Measurements from ENCODE around the gene VIL1. TPM values are rescaled to one million over a fixed set of nuclear protein-coding genes. Genes with fewer than 3 reads are reported as not detected.

VIL1 gene
- total RNA-seq, 1 experiment from 2014 or later, result 0.26 TPM

DNA sequence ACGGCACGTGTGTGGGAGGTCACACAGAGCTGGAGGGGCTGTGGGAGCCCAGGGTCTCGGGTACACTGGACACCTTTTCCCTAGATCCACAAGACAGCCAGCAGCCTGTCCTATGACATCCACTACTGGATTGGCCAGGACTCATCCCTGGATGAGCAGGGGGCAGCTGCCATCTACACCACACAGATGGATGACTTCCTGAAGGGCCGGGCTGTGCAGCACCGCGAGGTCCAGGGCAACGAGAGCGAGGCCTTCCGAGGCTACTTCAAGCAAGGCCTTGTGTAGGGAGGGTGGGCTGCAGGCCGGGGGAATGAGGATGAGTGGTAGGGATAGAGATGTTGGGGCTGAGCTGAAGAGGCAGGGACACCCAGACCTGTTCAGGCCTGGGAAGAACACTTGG is 6.6 kb downstream of the VIL1 start:
- Histone ChIP-seq H3K79me2 (ENCODE audit: low read length) (no peaks in the 10 kb centered on the region), H3K4me1 (ENCODE audit: insufficient read depth, low read length) (no peaks in the 10 kb centered on the region), H3K9me3 (ENCODE audit: low read length) (no peaks in the 10 kb centered on the region), H3K9me2 (replicated peaks; ENCODE audit: low read length) (no peaks in the 10 kb centered on the region), H3K27me3 (ENCODE audit: low read length) (no peaks in the 10 kb centered on the region), H3K27ac (ENCODE audit: low read length) (no peak overlapping the region), H4K20me1 (ENCODE audit: low read length) (no peaks in the 10 kb centered on the region), H3K4me3 (ENCODE audit: low read length) (no peak overlapping the region), H2AFZ (ENCODE audit: low read length) (no peak overlapping the region), H3F3A (ENCODE audit: low read length, unreplicated experiment) (no peaks in the 10 kb centered on the region), H3K4me2 (ENCODE audit: low read length) (no peak overlapping the region), H3K9ac (ENCODE audit: low read length) (no peak overlapping the region), H3K36me3 (ENCODE audit: low read depth, low read length) (no peaks in the 10 kb centered on the region)
- no peak for DNase-seq
- intact Hi-C loops (cut with micrococcal nuclease), result no loop called here
- ChIA-PET CTCF (interaction anchor here (0.6 kb wide), 1 partner anchor 91 kb away, joined by 4 read pairs; no protein-coding TSS in a partner anchor), POLR2A (ENCODE audit: unreplicated experiment) (no interaction called here)
- TF ChIP-seq EZH2 (IDR thresholded peaks at IDR 0.05; ENCODE audit: low read length, unreplicated experiment) (no peak), CTCF (conservative IDR thresholded peaks at IDR 0.05; ENCODE audit: low read depth, low read length) (no peak), EZH2phosphoT487 (IDR thresholded peaks at IDR 0.05; ENCODE audit: borderline replicate concordance, low read length) (no peak)
- no TSS peak for BruUV-seq (replicated peaks)
- no peak for ATAC-seq

- no peaks in the 10 kb centered on the region for H3K36me3 ChIP-seq (ENCODE audit: low read depth, low read length)
- H3F3A ChIP-seq (ENCODE audit: low read length, unreplicated experiment), result no peaks in the 10 kb centered on the region
- no peaks in the 10 kb centered on the region for H3K4me1 ChIP-seq (ENCODE audit: insufficient read depth, low read length)
- H3K4me2 ChIP-seq (ENCODE audit: low read length), result no peak overlapping the region
- intact Hi-C loops (cut with micrococcal nuclease), result no loop called here
- H3K9me2 ChIP-seq (replicated peaks; ENCODE audit: low read length), result no peaks in the 10 kb centered on the region
- H3K9me3 ChIP-seq (ENCODE audit: low read length), result no peaks in the 10 kb centered on the region
- ChIA-PET POLR2A (ENCODE audit: unreplicated experiment) (no interaction called here), CTCF (no interaction called here)
- BruUV-seq (replicated peaks), result no TSS peak
- no peaks in the 10 kb centered on the region for H4K20me1 ChIP-seq (ENCODE audit: low read length)
- no peak overlapping the region for H3K4me3 ChIP-seq (ENCODE audit: low read length)
- H2AFZ ChIP-seq (ENCODE audit: low read length), result no peak overlapping the region
- no peak overlapping the region for H3K9ac ChIP-seq (ENCODE audit: low read length)
- no peaks in the 10 kb centered on the region for H3K79me2 ChIP-seq (ENCODE audit: low read length)
- no peak for DNase-seq
- no peak for ATAC-seq
- no peak for TF ChIP-seq EZH2phosphoT487 (IDR thresholded peaks at IDR 0.05; ENCODE audit: borderline replicate concordance, low read length)
- no peak for TF ChIP-seq EZH2 (IDR thresholded peaks at IDR 0.05; ENCODE audit: low read length, unreplicated experiment)
- no peak for TF ChIP-seq CTCF (conservative IDR thresholded peaks at IDR 0.05; ENCODE audit: low read depth, low read length)
- H3K27ac ChIP-seq (ENCODE audit: low read length), result no peak overlapping the region
- no peaks in the 10 kb centered on the region for H3K27me3 ChIP-seq (ENCODE audit: low read length)
Measured at GRCh38 chr2:218427741-218428140, 8.8 kb downstream of the VIL1 start.

GRCh38 chr2:218428846-218429558 is 10.1 kb downstream of the VIL1 start:
- H3K4me1 ChIP-seq (ENCODE audit: insufficient read depth, low read length), result no peaks in the 10 kb centered on the region
- no peaks in the 10 kb centered on the region for H3K9me2 ChIP-seq (replicated peaks; ENCODE audit: low read length)
- H4K20me1 ChIP-seq (ENCODE audit: low read length), result no peaks in the 10 kb centered on the region
- H3K79me2 ChIP-seq (ENCODE audit: low read length), result no peaks in the 10 kb centered on the region
- H3K27ac ChIP-seq (ENCODE audit: low read length), result no peak overlapping the region
- BruUV-seq (replicated peaks), result no TSS peak
- H2AFZ ChIP-seq (ENCODE audit: low read length), result no peak overlapping the region
- no peak overlapping the region for H3K9ac ChIP-seq (ENCODE audit: low read length)
- no peaks in the 10 kb centered on the region for H3K36me3 ChIP-seq (ENCODE audit: low read depth, low read length)
- ChIA-PET CTCF (no interaction called here), POLR2A (ENCODE audit: unreplicated experiment) (no interaction called here)
- H3K27me3 ChIP-seq (ENCODE audit: low read length), result no peaks in the 10 kb centered on the region
- H3K9me3 ChIP-seq (ENCODE audit: low read length), result no peaks in the 10 kb centered on the region
- no peak overlapping the region for H3K4me2 ChIP-seq (ENCODE audit: low read length)
- no peak overlapping the region for H3K4me3 ChIP-seq (ENCODE audit: low read length)
- intact Hi-C loops (cut with micrococcal nuclease), result no loop called here
- no peak for DNase-seq
- H3F3A ChIP-seq (ENCODE audit: low read length, unreplicated experiment), result no peaks in the 10 kb centered on the region
- TF ChIP-seq CTCF (conservative IDR thresholded peaks at IDR 0.05; ENCODE audit: low read depth, low read length), result no peak
- TF ChIP-seq EZH2phosphoT487 (IDR thresholded peaks at IDR 0.05; ENCODE audit: borderline replicate concordance, low read length), result no peak
- TF ChIP-seq EZH2 (IDR thresholded peaks at IDR 0.05; ENCODE audit: low read length, unreplicated experiment), result no peak
- ATAC-seq, result no peak
